ENCODE measurements around the gene HHLA2.
"Not testable (repeated sequence)": the region's sequence is repeated elsewhere in the genome, so short reads cannot be mapped to it uniquely, and the experiment has no call there.

Gene HHLA2

GRCh38 chr3:108342837-108343486, 46.6 kb downstream of the HHLA2 start:
- no peak for DNase-seq (ENCODE audit: low read depth)

- no peak for DNase-seq (ENCODE audit: low read depth)
These were observed 47.1 kb downstream of the HHLA2 start for GRCh38 chr3:108343491-108343890.

GRCh38 chr3:108345492-108346205, 49.3 kb downstream of the HHLA2 start:
- DNase-seq (ENCODE audit: low read depth) = no peak

- DNase-seq (ENCODE audit: low read depth) = no peak
These were observed 50.2 kb downstream of the HHLA2 start for GRCh38 chr3:108346301-108347227.

- no peak for DNase-seq (ENCODE audit: low read depth)
These were observed 55.8 kb downstream of the HHLA2 start for GRCh38 chr3:108352176-108352575.

- no peak for DNase-seq (ENCODE audit: low read depth)
These were observed 58.2 kb downstream of the HHLA2 start for GRCh38 chr3:108354562-108354961.

GRCh38 chr3:108357042-108357441, 60.7 kb downstream of the HHLA2 start:
- DNase-seq (ENCODE audit: low read depth) = no peak

GRCh38 chr3:108359011-108359410, 62.7 kb downstream of the HHLA2 start:
- no peak for DNase-seq (ENCODE audit: low read depth)

GRCh38 chr3:108376026-108376425, 79.7 kb downstream of the HHLA2 start:
- no peak for DNase-seq (ENCODE audit: low read depth)

GRCh38 chr3:108377384-108377783, 81.0 kb downstream of the HHLA2 start:
- DNase-seq (ENCODE audit: low read depth) = no peak

- no peak for DNase-seq (ENCODE audit: low read depth)
These were observed 82.0 kb downstream of the HHLA2 start for GRCh38 chr3:108378153-108378951.

- DNase-seq (ENCODE audit: low read depth) = not testable (repeated sequence)
These were observed 82.6 kb downstream of the HHLA2 start for GRCh38 chr3:108378952-108379342.

GRCh38 chr3:108380128-108380795, 83.9 kb downstream of the HHLA2 start:
- no peak for DNase-seq (ENCODE audit: low read depth)

GRCh38 chr3:108381529-108382140, 85.3 kb downstream of the HHLA2 start:
- no peak for DNase-seq (ENCODE audit: low read depth)

- no peak for DNase-seq (ENCODE audit: low read depth)
These were observed 87.0 kb downstream of the HHLA2 start for GRCh38 chr3:108383306-108383705.

GRCh38 chr3:108387063-108387462, 90.7 kb downstream of the HHLA2 start:
- no peak for DNase-seq (ENCODE audit: low read depth)

- DNase-seq (ENCODE audit: low read depth) = no peak
These were observed 92.1 kb downstream of the HHLA2 start for GRCh38 chr3:108388136-108389132.

GRCh38 chr3:108389372-108389771, 93.0 kb downstream of the HHLA2 start:
- no peak for DNase-seq (ENCODE audit: low read depth)

- DNase-seq (ENCODE audit: low read depth) = no peak
These were observed 95.7 kb downstream of the HHLA2 start for GRCh38 chr3:108391917-108392593.
